HCT116 (cell line): ENCODE results near the gene WDR90. TPM values are rescaled to one million over a fixed set of nuclear protein-coding genes. Genes with fewer than 3 reads are reported as not detected.

Experiments used
- ATAC-seq: fragments of 200-7000 bp; cut with Tn5 transposase; 2 replicates; pipeline ENCODE4 v1.9.1; 2020; ENCODE audit warnings: mild to moderate bottlenecking, moderate library complexity
- BruUV-seq: library from RNA; stranded (reverse); fragments of 400-500 nt; replicated peaks from 2 replicates; lab custom pipeline; 2021; lab: Mats Ljungman, UMichigan
- CTCF ChIA-PET: fragments of 300-600 bp; sonication (Branson Sonifier 250); formaldehyde crosslinking; loops from one replicate; lab custom pipeline; 2021; ENCODE audit warnings: antibody characterized with exemption; lab: Charles Lee
- POLR2A ChIA-PET: fragments of 300-600, 350-600 bp; sonication (Branson Sonifier 250); formaldehyde crosslinking; loops from one replicate; lab custom pipeline; 2021; ENCODE audit warnings: antibody characterized with exemption; lab: Charles Lee
- RAD21 ChIA-PET, 2 experiments: fragments of 300-600 bp; sonication (Branson Sonifier 250); formaldehyde crosslinking; loops; one replicate each; lab custom pipeline; 2023; ENCODE audit warnings: low total read pairs in 2 of 2; ENCODE audit not compliant: uncharacterized antibody in 2 of 2, unreplicated experiment in 2 of 2, low non-redundant PET in 1 of 2; lab: Charles Lee
- DNase-seq: peaks from one replicate; pipeline ENCODE4 v3.0.0-alpha.2; 2010; ENCODE audit warnings: low read depth, low spot score
- H2AFZ ChIP-seq: fragments of 200-600 bp; shearing (Covaris generic), sonication (generic); 2 replicates; pipeline ENCODE4 v1.6.1; 2017; ENCODE audit warnings: low read depth, mixed run types, mixed read lengths, antibody characterized with exemption, low read length; ENCODE audit not compliant: poor library complexity, severe bottlenecking
- H3K27ac ChIP-seq: 2 replicates; pipeline ENCODE4 v1.5.1; 2012; ENCODE audit warnings: low read depth, low read length
- H3K27me3 ChIP-seq: fragments of 200-600 bp; sonication (generic); 2 replicates; pipeline ENCODE4 v1.6.1; 2016; ENCODE audit warnings: mixed run types, low read length, mixed read lengths; ENCODE audit not compliant: insufficient read depth
- H3K36me3 ChIP-seq, 2 experiments: fragments of 200-500 bp in 1 of 2; fragments of 200-600 bp in 1 of 2; sonication (Bioruptor generic) in 1 of 2; sonication (generic) in 1 of 2; 2 replicates each; pipeline versions ENCODE4 v1.5.1 to v1.6.1; 2014 to 2016; ENCODE audit warnings: low read length in 2 of 2, inconsistent platforms in 1 of 2, mixed read lengths in 1 of 2, mixed run types in 1 of 2; ENCODE audit not compliant: insufficient read depth in 2 of 2, control insufficient read depth in 1 of 2
- H3K4me1 ChIP-seq, 2 experiments: fragments of 200-600 bp in 1 of 2; sonication (generic) in 1 of 2; 2 replicates each; pipeline versions ENCODE4 v1.5.1 to v1.6.1; 2012 to 2017; ENCODE audit warnings: low read length in 2 of 2, inconsistent platforms in 1 of 2, mild to moderate bottlenecking in 1 of 2, mixed read lengths in 1 of 2, mixed run types in 1 of 2, moderate library complexity in 1 of 2; ENCODE audit not compliant: insufficient read depth in 2 of 2, control insufficient read depth in 1 of 2
- H3K4me2 ChIP-seq: fragments of 200-600 bp; sonication (generic); 2 replicates; pipeline ENCODE4 v1.6.1; 2017; ENCODE audit warnings: mixed run types, low read length, mixed read lengths
- H3K4me3 ChIP-seq, 2 experiments: fragments of 200-600 bp in 1 of 2; sonication (generic) in 1 of 2; replicated peaks in 1 of 2; 2 replicates each; pipeline ENCODE4 v1.5.1; 2011 to 2016; ENCODE audit warnings: low read length in 2 of 2, control low read depth in 1 of 2, low read depth in 1 of 2, mild to moderate bottlenecking in 1 of 2, mixed read lengths in 1 of 2, mixed run types in 1 of 2
- H3K79me2 ChIP-seq: fragments of 200-600 bp; sonication (generic); 2 replicates; pipeline ENCODE4 v1.6.1; 2017; ENCODE audit warnings: mild to moderate bottlenecking, mixed run types, low read length, moderate library complexity, mixed read lengths; ENCODE audit not compliant: insufficient read depth
- H3K9ac ChIP-seq: fragments of 200-600 bp; sonication (generic); 2 replicates; pipeline ENCODE4 v1.6.1; 2016; ENCODE audit warnings: low read length, mixed read lengths
- H3K9me2 ChIP-seq: fragments of 200-600 bp; sonication (generic), shearing (Covaris generic); 2 replicates; pipeline ENCODE4 v1.6.1; 2017; ENCODE audit warnings: mixed run types, mild to moderate bottlenecking, moderate library complexity; ENCODE audit not compliant: insufficient read depth
- H3K9me3 ChIP-seq, 2 experiments: fragments of 200-500 bp in 1 of 2; fragments of 200-600 bp in 1 of 2; sonication (Bioruptor generic) in 1 of 2; sonication (generic) in 1 of 2; 2 replicates each; pipeline ENCODE4 v1.6.1; 2014 to 2017; ENCODE audit warnings: low read length in 2 of 2, mixed read lengths in 2 of 2, inconsistent platforms in 1 of 2, low read depth in 1 of 2, mild to moderate bottlenecking in 1 of 2, mixed run types in 1 of 2, moderate library complexity in 1 of 2; ENCODE audit not compliant: control insufficient read depth in 1 of 2, insufficient read depth in 1 of 2
- H4K20me1 ChIP-seq: fragments of 200-600 bp; sonication (generic), shearing (Covaris generic); 2 replicates; pipeline ENCODE4 v1.6.1; 2017; ENCODE audit warnings: mixed run types, mild to moderate bottlenecking, moderate library complexity; ENCODE audit not compliant: insufficient read depth
- CEBPB ChIP-seq: IDR thresholded peaks from 2 replicates; pipeline ENCODE4 v1.6.1; 2012; ENCODE audit warnings: low read depth
- EGR1 ChIP-seq: IDR thresholded peaks from 2 replicates; pipeline ENCODE4 v1.6.1; 2012; ENCODE audit warnings: low read depth
- ELF1 ChIP-seq: IDR thresholded peaks from 2 replicates; pipeline ENCODE4 v1.6.1; 2012; ENCODE audit warnings: low read depth, borderline replicate concordance
- EZH2 ChIP-seq: fragments of 200-600 bp; sonication (generic); IDR thresholded peaks from 2 replicates; pipeline ENCODE4 v1.6.1; 2017; ENCODE audit warnings: antibody characterized with exemption, mixed run types
- EZH2phosphoT487 ChIP-seq: fragments of 200-600 bp; IDR thresholded peaks from 2 replicates; pipeline ENCODE4 v1.6.1; 2018; ENCODE audit warnings: antibody characterized with exemption, borderline replicate concordance
- FOSL1 ChIP-seq: IDR thresholded peaks from 2 replicates; pipeline ENCODE4 v1.6.1; 2012; ENCODE audit warnings: low read depth
- JUND ChIP-seq: IDR thresholded peaks from 2 replicates; pipeline ENCODE4 v1.6.1; 2012
- MAX ChIP-seq: IDR thresholded peaks from 2 replicates; pipeline ENCODE4 v1.6.1; 2012
- POLR2A ChIP-seq: IDR thresholded peaks from 2 replicates; pipeline ENCODE4 v1.7.0; 2011; ENCODE audit warnings: borderline replicate concordance; ENCODE audit not compliant: insufficient read depth, insufficient read length; ENCODE audit errors: extremely low read depth
- POLR2AphosphoS5 ChIP-seq: IDR thresholded peaks from 2 replicates; pipeline ENCODE4 v1.6.1; 2011; ENCODE audit warnings: mild to moderate bottlenecking, low read depth, low read length, moderate library complexity
- RAD21 ChIP-seq: IDR thresholded peaks from 2 replicates; pipeline ENCODE4 v1.6.1; 2012; ENCODE audit warnings: low read depth, mild to moderate bottlenecking
- SIN3A ChIP-seq: IDR thresholded peaks from 2 replicates; pipeline ENCODE4 v1.6.1; 2012; ENCODE audit warnings: low read depth
- SP1 ChIP-seq: IDR thresholded peaks from 2 replicates; pipeline ENCODE4 v1.6.1; 2012; ENCODE audit warnings: low read depth
- SRF ChIP-seq: IDR thresholded peaks from 2 replicates; pipeline ENCODE4 v1.6.1; 2012; ENCODE audit warnings: low read depth
- TCF7L2 ChIP-seq: IDR thresholded peaks from 2 replicates; pipeline ENCODE4 v1.7.0; 2011; ENCODE audit warnings: borderline replicate concordance, inconsistent platforms; ENCODE audit not compliant: insufficient read depth, insufficient read length; ENCODE audit errors: extremely low read depth
- YY1 ChIP-seq: IDR thresholded peaks from 2 replicates; pipeline ENCODE4 v1.6.1; 2011; ENCODE audit warnings: low read length, low read depth, moderate library complexity, mild to moderate bottlenecking; ENCODE audit not compliant: insufficient replicate concordance; ENCODE audit errors: extremely low read depth
- ZNF274 ChIP-seq: fragments of 200-500 bp; sonication (Bioruptor generic); IDR thresholded peaks from 2 replicates; pipeline ENCODE4 v1.6.1; 2014; ENCODE audit warnings: mild to moderate bottlenecking, low read depth, low read length, inconsistent platforms
- intact Hi-C: fragments of 100-400 bp; cut with micrococcal nuclease; formaldehyde crosslinking; loops from 2 replicates; pipeline ENCODE4 v1.10.0; 2022
- total RNA-seq: library from RNA; stranded (reverse); gene quantifications from one replicate; pipeline ENCODE4 v1.2.1, GENCODE V29; 2021; ENCODE audit not compliant: unreplicated experiment
- TF ChIP-seq, protein P1 (sequence below): IDR thresholded peaks from 2 replicates; pipeline ENCODE4 v1.6.1; 2011; ENCODE audit warnings: mild to moderate bottlenecking, low read length, moderate library complexity; ENCODE audit not compliant: insufficient replicate concordance; ENCODE audit errors: extremely low read depth
- TF ChIP-seq, protein P2 (sequence below): IDR thresholded peaks from 2 replicates; pipeline ENCODE4 v1.6.1; 2012; ENCODE audit warnings: low read depth
- TF ChIP-seq, protein P3 (sequence below), 3 experiments: fragments of 200-600 bp in 1 of 3; sonication (generic) in 1 of 3; IDR thresholded peaks in 2 of 3; conservative IDR thresholded peaks in 1 of 3; 2 replicates each; pipeline ENCODE4 v1.5.1; 2012 to 2017; ENCODE audit warnings: low read depth in 2 of 3, low read length in 2 of 3, antibody characterized with exemption in 1 of 3, borderline replicate concordance in 1 of 3, control low read depth in 1 of 3, mild to moderate bottlenecking in 1 of 3, mixed read lengths in 1 of 3, mixed run types in 1 of 3, moderate library complexity in 1 of 3; ENCODE audit not compliant: insufficient read depth in 1 of 3

The WDR90 gene
- total RNA-seq, 1 experiment from 2014 or later = 73.7 TPM

DNA sequence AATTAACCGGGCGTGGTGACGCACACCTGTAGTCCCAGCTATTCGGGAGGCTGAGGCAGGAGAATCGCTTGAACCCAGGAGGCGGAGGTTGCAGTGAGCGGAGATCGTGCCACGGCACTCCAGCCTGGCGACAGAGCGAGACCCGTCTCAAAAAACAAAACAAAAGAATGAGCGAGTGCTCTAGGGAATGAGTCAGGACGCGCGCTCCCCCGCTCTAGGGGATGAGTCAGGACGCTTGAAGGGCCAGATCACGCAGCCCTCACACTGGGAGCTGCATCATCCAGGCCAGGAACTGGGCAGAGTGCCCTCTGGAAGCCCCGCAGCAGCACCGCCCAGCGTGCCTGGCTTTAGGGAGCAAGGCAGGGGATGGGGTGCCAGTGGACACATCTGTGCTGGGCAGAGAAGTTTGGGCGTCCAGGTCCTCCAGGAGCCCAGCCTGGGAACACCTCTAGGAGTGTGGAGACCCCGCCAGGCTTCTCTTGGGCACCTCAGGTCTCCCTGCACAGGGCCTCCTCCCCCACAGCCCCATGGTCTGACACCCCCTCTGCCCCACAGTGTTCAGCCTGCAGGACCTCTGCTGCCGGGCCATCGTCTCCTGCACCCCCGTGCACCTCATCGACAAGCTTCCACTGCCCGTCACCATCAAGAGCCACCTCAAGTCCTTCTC lies 22.2 kb upstream of the WDR90 start:
- RAD21 ChIA-PET = no interaction called here
- Histone ChIP-seq H2AFZ (no peak overlapping the region), H3K4me3 (peak overlapping the region in 1 of 2 experiments; percentile 20; a peak in 1 of 4 replicates), H3K9me3 (no peaks in the 10 kb centered on the region), H3K4me1 (peaks cover 30 to 54% of the 10 kb centered on the region in 2 experiments), H3K27me3 (no peaks in the 10 kb centered on the region), H3K36me3 (no peaks in the 10 kb centered on the region), H3K27ac (peak overlapping the region; percentile 83), H4K20me1 (no peaks in the 10 kb centered on the region), H3K9ac (peak overlapping the region; percentile 57), H3K9me2 (no peaks in the 10 kb centered on the region), H3K79me2 (no peaks in the 10 kb centered on the region), H3K4me2 (peak overlapping the region; percentile 61)
- CTCF ChIA-PET = no interaction called here
- intact Hi-C loops = loop anchor here (5.0 kb wide), 1 partner anchor 35 kb away; the partner anchor contains the start of gene RAB40C
- POLR2A ChIA-PET = no interaction called here
- ATAC-seq = peak; percentile 79
- peak; percentile 72 for DNase-seq
- no TSS peak for BruUV-seq
- TF ChIP-seq EZH2 (no peak), SP1 (peak; percentile 71), ZNF274 (no peak), MAX (peak; percentile 85), POLR2AphosphoS5 (peak; percentile 44; the same call in 1 of the 2 replicates), TCF7L2 (no peak), JUND (peak; percentile 83), CEBPB (no peak), RAD21 (no peak), POLR2A (no peak), FOSL1 (peak; percentile 81), EZH2phosphoT487 (no peak), SRF (no peak), SIN3A (no peak), YY1 (no peak), ELF1 (no peak), EGR1 (peak; percentile 60)
- TF ChIP-seq, protein P1, sequence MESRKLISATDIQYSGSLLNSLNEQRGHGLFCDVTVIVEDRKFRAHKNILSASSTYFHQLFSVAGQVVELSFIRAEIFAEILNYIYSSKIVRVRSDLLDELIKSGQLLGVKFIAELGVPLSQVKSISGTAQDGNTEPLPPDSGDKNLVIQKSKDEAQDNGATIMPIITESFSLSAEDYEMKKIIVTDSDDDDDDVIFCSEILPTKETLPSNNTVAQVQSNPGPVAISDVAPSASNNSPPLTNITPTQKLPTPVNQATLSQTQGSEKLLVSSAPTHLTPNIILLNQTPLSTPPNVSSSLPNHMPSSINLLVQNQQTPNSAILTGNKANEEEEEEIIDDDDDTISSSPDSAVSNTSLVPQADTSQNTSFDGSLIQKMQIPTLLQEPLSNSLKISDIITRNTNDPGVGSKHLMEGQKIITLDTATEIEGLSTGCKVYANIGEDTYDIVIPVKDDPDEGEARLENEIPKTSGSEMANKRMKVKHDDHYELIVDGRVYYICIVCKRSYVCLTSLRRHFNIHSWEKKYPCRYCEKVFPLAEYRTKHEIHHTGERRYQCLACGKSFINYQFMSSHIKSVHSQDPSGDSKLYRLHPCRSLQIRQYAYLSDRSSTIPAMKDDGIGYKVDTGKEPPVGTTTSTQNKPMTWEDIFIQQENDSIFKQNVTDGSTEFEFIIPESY = no peak
- TF ChIP-seq, protein P2, sequence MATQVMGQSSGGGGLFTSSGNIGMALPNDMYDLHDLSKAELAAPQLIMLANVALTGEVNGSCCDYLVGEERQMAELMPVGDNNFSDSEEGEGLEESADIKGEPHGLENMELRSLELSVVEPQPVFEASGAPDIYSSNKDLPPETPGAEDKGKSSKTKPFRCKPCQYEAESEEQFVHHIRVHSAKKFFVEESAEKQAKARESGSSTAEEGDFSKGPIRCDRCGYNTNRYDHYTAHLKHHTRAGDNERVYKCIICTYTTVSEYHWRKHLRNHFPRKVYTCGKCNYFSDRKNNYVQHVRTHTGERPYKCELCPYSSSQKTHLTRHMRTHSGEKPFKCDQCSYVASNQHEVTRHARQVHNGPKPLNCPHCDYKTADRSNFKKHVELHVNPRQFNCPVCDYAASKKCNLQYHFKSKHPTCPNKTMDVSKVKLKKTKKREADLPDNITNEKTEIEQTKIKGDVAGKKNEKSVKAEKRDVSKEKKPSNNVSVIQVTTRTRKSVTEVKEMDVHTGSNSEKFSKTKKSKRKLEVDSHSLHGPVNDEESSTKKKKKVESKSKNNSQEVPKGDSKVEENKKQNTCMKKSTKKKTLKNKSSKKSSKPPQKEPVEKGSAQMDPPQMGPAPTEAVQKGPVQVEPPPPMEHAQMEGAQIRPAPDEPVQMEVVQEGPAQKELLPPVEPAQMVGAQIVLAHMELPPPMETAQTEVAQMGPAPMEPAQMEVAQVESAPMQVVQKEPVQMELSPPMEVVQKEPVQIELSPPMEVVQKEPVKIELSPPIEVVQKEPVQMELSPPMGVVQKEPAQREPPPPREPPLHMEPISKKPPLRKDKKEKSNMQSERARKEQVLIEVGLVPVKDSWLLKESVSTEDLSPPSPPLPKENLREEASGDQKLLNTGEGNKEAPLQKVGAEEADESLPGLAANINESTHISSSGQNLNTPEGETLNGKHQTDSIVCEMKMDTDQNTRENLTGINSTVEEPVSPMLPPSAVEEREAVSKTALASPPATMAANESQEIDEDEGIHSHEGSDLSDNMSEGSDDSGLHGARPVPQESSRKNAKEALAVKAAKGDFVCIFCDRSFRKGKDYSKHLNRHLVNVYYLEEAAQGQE = no peak
- TF ChIP-seq, protein P3, sequence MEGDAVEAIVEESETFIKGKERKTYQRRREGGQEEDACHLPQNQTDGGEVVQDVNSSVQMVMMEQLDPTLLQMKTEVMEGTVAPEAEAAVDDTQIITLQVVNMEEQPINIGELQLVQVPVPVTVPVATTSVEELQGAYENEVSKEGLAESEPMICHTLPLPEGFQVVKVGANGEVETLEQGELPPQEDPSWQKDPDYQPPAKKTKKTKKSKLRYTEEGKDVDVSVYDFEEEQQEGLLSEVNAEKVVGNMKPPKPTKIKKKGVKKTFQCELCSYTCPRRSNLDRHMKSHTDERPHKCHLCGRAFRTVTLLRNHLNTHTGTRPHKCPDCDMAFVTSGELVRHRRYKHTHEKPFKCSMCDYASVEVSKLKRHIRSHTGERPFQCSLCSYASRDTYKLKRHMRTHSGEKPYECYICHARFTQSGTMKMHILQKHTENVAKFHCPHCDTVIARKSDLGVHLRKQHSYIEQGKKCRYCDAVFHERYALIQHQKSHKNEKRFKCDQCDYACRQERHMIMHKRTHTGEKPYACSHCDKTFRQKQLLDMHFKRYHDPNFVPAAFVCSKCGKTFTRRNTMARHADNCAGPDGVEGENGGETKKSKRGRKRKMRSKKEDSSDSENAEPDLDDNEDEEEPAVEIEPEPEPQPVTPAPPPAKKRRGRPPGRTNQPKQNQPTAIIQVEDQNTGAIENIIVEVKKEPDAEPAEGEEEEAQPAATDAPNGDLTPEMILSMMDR (IDR thresholded peaks at IDR 0.05 in 2 of 3, conservative IDR thresholded peaks at IDR 0.05 in 1 of 3; ENCODE audit: borderline replicate concordance in 1 of 3, insufficient read depth in 1 of 3, low read depth in 2 of 3, low read length in 2 of 3) = no peak
